Measurements from ENCODE around the gene RHBDF2.

RHBDF2 gene

GRCh38 chr17:76491271-76492122, 9.7 kb downstream of the RHBDF2 start:
- no peak for DNase-seq (ENCODE audit: low read depth)
- TF ChIP-seq CTCF (IDR thresholded peaks at IDR 0.05; ENCODE audit: low read depth, low read length, missing control alignments), result no peak
- H3K4me3 ChIP-seq (ENCODE audit: low read depth, low read length), result no peak overlapping the region

GRCh38 chr17:76490112-76490710, 11.0 kb downstream of the RHBDF2 start:
- no peak overlapping the region for H3K4me3 ChIP-seq (ENCODE audit: low read depth, low read length)
- DNase-seq (ENCODE audit: low read depth), result no peak
- TF ChIP-seq CTCF (IDR thresholded peaks at IDR 0.05; ENCODE audit: low read depth, low read length, missing control alignments), result no peak

GRCh38 chr17:76487451-76488192, 13.6 kb downstream of the RHBDF2 start:
- no peak for DNase-seq (ENCODE audit: low read depth)
- H3K4me3 ChIP-seq (ENCODE audit: low read depth, low read length), result no peak overlapping the region
- no peak for TF ChIP-seq CTCF (IDR thresholded peaks at IDR 0.05; ENCODE audit: low read depth, low read length, missing control alignments)

GRCh38 chr17:76485569-76485968, 15.7 kb downstream of the RHBDF2 start:
- no peak for TF ChIP-seq CTCF (IDR thresholded peaks at IDR 0.05; ENCODE audit: low read depth, low read length, missing control alignments)
- DNase-seq (ENCODE audit: low read depth), result no peak
- H3K4me3 ChIP-seq (ENCODE audit: low read depth, low read length), result no peak overlapping the region

- DNase-seq (ENCODE audit: low read depth), result no peak
- H3K4me3 ChIP-seq (ENCODE audit: low read depth, low read length), result no peak overlapping the region
- TF ChIP-seq CTCF (IDR thresholded peaks at IDR 0.05; ENCODE audit: low read depth, low read length, missing control alignments), result no peak
Observed at GRCh38 chr17:76484228-76484725, 16.9 kb downstream of the RHBDF2 start.

GRCh38 chr17:76481071-76481655, 20.1 kb downstream of the RHBDF2 start:
- no peak for TF ChIP-seq CTCF (IDR thresholded peaks at IDR 0.05; ENCODE audit: low read depth, low read length, missing control alignments)
- DNase-seq (ENCODE audit: low read depth), result peak; percentile 83
- H3K4me3 ChIP-seq (ENCODE audit: low read depth, low read length), result peak overlapping the region; percentile 51
